Lower leg skin (tissue), 3 donors: ENCODE results near the gene SNAPC5.

Experiments
- CTCF ChIP-seq, 3 donors: fragments of 450-650 bp; IDR thresholded peaks; one replicate each; pipeline ENCODE4 v1.5.1; 2016; ENCODE audit warnings: antibody characterized with exemption in 3 of 3, mild to moderate bottlenecking in 3 of 3, moderate library complexity in 2 of 3
- POLR2A ChIP-seq, 2 donors: fragments of 450-650 bp; IDR thresholded peaks; one replicate each; pipeline ENCODE4 v1.6.1; 2016 to 2017; ENCODE audit warnings: antibody characterized with exemption in 2 of 2, mild to moderate bottlenecking in 1 of 2, moderate library complexity in 1 of 2

GRCh38 chr15:66481107-66481856 is 16.3 kb downstream of the SNAPC5 start:
- TF ChIP-seq CTCF (IDR thresholded peaks at IDR 0.05), result no peak
- TF ChIP-seq POLR2A (IDR thresholded peaks at IDR 0.05), result no peak
